ENCODE measurements around the gene CSH1.
"Not testable (repeated sequence)": the region's sequence is repeated elsewhere in the genome, so short reads cannot be mapped to it uniquely, and the experiment has no call there.

The CSH1 gene

GRCh38 chr17:63869491-63870291 is 26.7 kb downstream of the CSH1 start:
- not testable (repeated sequence) for DNase-seq (ENCODE audit: low read depth, low spot score)

- not testable (repeated sequence) for DNase-seq (ENCODE audit: low read depth, low spot score)
Measured at GRCh38 chr17:63866625-63867024, 29.7 kb downstream of the CSH1 start.

DNA sequence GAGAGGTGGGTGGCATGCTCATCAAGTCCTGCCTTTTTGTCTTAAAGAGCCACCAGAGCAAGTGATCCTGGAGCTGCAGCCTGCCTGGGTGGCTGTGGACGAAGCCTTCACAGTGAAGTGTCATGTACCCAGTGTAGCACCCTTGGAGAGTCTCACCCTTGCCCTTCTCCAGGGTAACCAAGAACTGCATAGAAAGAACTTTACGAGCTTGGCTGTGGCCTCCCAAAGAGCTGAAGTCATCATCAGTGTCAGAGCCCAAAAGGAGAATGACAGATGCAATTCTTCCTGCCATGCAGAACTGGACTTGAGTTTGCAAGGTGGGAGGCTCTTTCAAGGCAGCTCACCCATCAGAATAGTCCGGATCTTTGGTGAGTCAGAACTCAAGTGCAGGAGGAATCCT is 37.1 kb downstream of the CSH1 start:
- no peak for DNase-seq (ENCODE audit: low read depth, low spot score)

DNA sequence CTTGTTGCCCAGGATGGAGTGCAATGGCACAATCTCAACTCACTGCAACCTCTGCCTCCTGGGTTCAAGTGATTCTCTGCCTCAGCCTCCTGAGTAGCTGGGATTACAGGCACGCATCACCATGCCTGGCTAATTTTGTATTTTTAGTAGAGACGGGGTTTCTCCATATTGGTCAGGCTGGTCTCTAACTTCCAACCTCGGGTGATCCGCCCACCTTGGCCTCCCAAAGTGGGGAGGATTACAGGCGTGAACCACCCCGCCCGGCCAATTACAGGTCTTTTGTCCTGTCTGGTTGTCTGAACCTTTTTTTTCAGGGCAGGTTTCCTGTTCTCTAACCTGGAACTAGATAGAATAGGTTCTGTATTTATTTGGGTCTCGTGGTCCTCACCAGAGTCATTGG is 39.9 kb downstream of the CSH1 start:
- not testable (repeated sequence) for DNase-seq (ENCODE audit: low read depth, low spot score)

DNA sequence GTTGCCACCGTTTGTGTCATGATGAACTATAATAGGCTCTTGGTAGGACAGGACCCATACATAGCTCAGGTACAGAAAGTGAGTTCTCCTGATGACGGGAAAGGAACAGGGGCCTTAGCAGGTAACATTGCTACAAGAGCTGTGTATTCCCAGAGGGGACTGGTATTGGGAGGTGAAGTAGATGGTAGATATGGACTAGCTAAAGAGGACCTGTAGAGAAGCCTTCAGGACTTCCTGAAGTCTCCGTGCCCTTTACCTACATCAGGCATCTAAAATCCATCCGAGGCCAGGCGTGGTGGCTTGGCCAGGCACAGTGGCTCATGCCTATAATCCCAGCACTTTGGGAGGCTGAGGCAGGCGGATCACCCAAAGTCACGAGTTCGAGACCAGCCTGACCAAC is 41.2 kb downstream of the CSH1 start:
- no peak for DNase-seq (ENCODE audit: low read depth, low spot score)

DNA sequence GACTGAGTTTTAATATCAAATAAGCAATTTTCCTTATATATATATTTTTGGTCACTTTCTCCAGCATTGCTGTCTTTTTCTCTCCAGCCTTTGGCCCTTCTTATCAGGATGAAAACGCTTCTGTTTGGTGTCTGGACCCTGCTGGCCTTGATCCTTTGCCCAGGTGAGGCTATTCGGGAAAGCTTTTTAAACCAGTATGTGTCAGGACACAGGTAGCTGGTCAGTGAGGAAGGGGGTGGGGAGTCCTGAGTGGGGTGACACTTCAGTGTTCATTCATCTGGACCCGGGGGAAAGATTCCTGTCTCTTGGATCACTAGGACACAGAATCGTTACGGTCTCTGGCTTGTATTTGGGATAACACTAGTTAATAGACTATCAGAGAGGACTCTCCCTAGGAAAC is 41.7 kb downstream of the CSH1 start:
- no peak for DNase-seq (ENCODE audit: low read depth, low spot score)

DNA sequence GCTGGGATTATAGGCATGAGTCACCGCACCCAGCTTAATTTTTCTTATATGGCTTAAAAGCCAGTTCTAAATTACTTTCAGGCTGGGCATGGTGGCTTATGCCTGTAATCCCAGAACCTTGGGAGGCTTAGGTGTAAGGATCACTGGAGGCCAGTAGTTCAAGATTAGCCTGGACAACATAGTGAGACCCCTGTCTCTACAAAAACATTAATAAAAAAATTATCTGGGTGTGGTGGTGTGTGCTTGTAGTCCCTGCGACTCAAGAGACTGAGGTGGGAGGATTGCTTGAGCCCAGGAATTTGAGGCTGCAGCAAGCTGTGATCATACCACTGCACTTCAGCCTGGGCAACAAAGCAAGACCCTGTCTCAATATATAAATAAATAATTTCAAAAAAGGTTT is 43.1 kb downstream of the CSH1 start:
- DNase-seq (ENCODE audit: low read depth, low spot score), result no peak

GRCh38 chr17:63850401-63850800 is 46.0 kb downstream of the CSH1 start:
- no peak for DNase-seq (ENCODE audit: low read depth, low spot score)

DNA sequence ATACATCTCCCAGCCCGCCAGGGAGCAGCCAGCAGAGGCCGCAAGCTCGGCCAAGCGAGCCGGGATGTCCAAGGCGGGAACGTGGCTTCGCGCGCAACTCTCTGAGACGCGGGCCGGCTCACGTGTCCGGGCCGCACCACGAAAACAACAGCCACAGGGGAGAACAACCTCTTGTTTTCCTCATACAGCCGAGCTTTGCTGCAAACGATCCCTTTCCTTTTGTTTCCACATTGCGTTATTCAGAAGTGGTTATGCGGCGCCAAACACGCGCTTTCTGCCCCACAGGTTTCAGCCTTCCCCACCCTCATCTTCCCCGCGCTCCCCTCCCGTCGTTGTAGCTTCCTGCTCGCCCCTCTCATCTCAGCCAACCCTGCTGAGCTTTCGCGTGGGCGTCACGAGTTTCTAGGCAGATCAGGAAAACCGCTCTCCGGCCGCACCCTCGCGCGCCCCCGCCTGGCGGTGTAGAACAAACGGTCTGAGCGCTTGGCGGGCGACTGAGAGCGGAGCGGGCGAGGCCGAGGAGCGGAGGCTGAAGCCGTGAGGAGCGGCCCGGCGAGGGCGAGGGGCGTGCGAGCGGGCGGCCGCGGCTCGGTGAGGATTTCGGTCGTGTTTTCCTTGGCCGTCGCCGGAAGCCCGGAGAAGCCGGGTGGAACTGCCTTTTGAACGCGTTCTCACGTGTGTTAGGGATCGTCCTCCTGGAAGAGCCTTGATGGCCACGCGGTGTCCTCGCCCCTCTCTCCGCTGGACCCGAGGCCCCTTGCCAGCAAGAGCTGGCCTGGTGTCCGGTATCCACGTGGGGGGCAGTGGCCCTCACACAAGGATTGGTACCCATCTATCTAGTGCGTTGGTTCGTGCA is 47.3 kb downstream of the CSH1 start:
- DNase-seq (ENCODE audit: low read depth, low spot score), result peak; percentile 87

DNA sequence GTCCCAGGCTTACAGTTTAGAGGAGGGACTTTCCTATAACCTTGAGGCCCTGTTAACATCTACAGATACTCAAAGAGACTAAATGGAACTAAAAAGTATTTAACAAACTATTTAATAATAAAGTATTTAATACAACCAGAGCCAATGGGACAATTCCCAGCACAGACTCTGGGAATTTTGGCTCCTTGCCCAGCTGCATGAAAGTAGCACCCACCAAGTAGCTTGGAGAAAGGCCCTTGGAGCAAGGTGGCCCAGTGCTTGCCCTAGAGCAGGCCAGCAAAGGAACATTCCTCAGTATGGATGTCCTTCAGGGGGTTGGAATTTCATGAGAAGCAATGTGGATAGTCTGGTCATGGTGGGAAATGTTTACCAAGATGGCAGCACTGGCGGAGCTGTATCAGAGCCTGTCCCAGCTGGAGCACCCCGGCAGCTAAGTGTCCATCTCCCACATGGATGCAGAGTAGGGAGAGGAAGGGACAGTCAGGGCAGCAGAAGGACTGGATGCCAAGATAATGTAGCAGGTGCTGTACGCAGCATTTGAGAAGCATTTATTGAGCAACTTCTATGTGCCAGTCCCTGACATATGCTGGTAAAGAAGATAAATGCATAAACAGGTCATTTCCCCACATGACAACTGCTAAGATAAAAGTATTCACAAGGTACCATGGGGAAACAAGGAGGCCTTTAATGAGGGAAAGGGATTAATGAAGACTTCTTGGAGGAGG is 48.7 kb downstream of the CSH1 start:
- no peak for DNase-seq (ENCODE audit: low read depth, low spot score)

DNA sequence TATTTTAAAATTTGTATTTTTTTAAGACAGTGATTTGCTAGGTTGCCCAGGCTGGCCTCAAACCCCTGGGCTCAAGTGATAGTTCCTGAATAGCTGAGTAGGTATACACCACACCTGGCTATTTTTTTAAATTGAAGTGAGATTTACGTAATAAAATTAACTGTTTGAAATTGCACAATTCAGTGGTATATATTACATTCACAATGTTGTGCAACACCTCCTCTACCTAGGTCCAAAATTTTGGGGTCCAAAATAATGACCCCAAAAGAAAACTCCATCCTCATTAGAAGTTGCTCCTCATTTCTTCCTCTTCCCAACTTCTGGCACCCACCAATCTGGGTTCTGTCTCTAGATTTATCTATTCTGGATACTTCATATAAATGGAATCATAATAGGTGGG is 50.9 kb downstream of the CSH1 start:
- DNase-seq (ENCODE audit: low read depth, low spot score), result no peak
